Panc1 (cell line): Measurements from ENCODE around the gene SLC38A1. TPM values are rescaled to one million over a fixed set of nuclear protein-coding genes. Genes with fewer than 3 reads are reported as not detected.
A peak's percentile ranks its signal among the peaks of the same experiment; 100 is the strongest.

Source experiments
- ATAC-seq: fragments of 200-7000 bp; cut with Tn5 transposase; 2 replicates; pipeline ENCODE4 v1.9.1; 2020; ENCODE audit warnings: mild to moderate bottlenecking, moderate library complexity
- BruUV-seq: library from RNA; stranded (reverse); fragments of 400-500 nt; replicated peaks from 2 replicates; lab custom pipeline; 2021; lab: Mats Ljungman, UMichigan
- CTCF ChIA-PET: fragments of 300-600 bp; sonication (Branson Sonifier 250); formaldehyde crosslinking; loops from one replicate; lab custom pipeline; 2022; ENCODE audit warnings: antibody characterized with exemption; lab: Charles Lee
- POLR2A ChIA-PET: fragments of 300-600 bp; sonication (Branson Sonifier 250); formaldehyde crosslinking; loops from one replicate; lab custom pipeline; 2022; ENCODE audit warnings: antibody characterized with exemption; lab: Charles Lee
- DNase-seq: peaks from one replicate; pipeline ENCODE4 v3.0.0-alpha.2; 2010; ENCODE audit warnings: low read depth, low spot score
- H3K27ac ChIP-seq: 2 replicates; pipeline ENCODE4 v1.5.1; 2011; ENCODE audit warnings: mild to moderate bottlenecking, low read length, inconsistent platforms
- H3K27me3 ChIP-seq: fragments of 200-500 bp; sonication (Bioruptor generic); 2 replicates; pipeline ENCODE4 v1.6.0; 2014; ENCODE audit warnings: low read length, inconsistent platforms; ENCODE audit not compliant: control insufficient read depth, insufficient read depth
- H3K36me3 ChIP-seq: fragments of 200-500 bp; sonication (Bioruptor generic); 2 replicates; pipeline ENCODE4 v1.5.1; 2014; ENCODE audit warnings: inconsistent platforms, mild to moderate bottlenecking, low read length, moderate library complexity; ENCODE audit not compliant: control insufficient read depth, insufficient read depth
- H3K4me1 ChIP-seq: 2 replicates; pipeline ENCODE4 v1.5.1; 2011; ENCODE audit warnings: inconsistent platforms, mild to moderate bottlenecking, low read length, moderate library complexity; ENCODE audit not compliant: control insufficient read depth, insufficient read depth
- H3K4me3 ChIP-seq, 2 experiments: 2 replicates each; pipeline ENCODE4 v1.5.1; 2011 to 2012; ENCODE audit warnings: low read depth in 2 of 2, low read length in 2 of 2, mild to moderate bottlenecking in 2 of 2, inconsistent platforms in 1 of 2, moderate library complexity in 1 of 2
- H3K9me3 ChIP-seq: fragments of 200-500 bp; sonication (Bioruptor generic); 2 replicates; pipeline ENCODE4 v1.5.1; 2014; ENCODE audit warnings: low read depth, mild to moderate bottlenecking, inconsistent platforms, low read length, moderate library complexity; ENCODE audit not compliant: control insufficient read depth, insufficient read depth
- CTCF ChIP-seq: fragments of 450-650 bp; IDR thresholded peaks from 2 replicates; pipeline ENCODE4 v1.5.1; 2017; ENCODE audit warnings: mild to moderate bottlenecking
- POLR2AphosphoS5 ChIP-seq: IDR thresholded peaks from 2 replicates; pipeline ENCODE4 v1.6.1; 2012; ENCODE audit warnings: mild to moderate bottlenecking, low read depth, low read length, moderate library complexity
- REST ChIP-seq, 2 experiments: IDR thresholded peaks; 2 replicates each; pipeline ENCODE4 v1.6.1; 2011 to 2012; ENCODE audit warnings: low read depth in 2 of 2, control low read depth in 1 of 2, low read length in 1 of 2, mild to moderate bottlenecking in 1 of 2, moderate library complexity in 1 of 2; ENCODE audit not compliant: insufficient read depth in 1 of 2
- SIN3A ChIP-seq: IDR thresholded peaks from 2 replicates; pipeline ENCODE4 v1.6.1; 2012; ENCODE audit warnings: low read depth, mild to moderate bottlenecking, low read length, moderate library complexity, borderline replicate concordance; ENCODE audit not compliant: insufficient read depth
- TCF7L2 ChIP-seq: IDR thresholded peaks from 2 replicates; pipeline ENCODE4 v1.6.1; 2011; ENCODE audit warnings: mild to moderate bottlenecking, low read depth, low read length, inconsistent platforms
- in situ Hi-C: cut with HindIII; loops from 2 replicates; pipeline ENCODE4 v1.10.0; 2016; ENCODE audit warnings: low sequenced_read_pairs, low pct_unique_long_range_greater_than_20kb
- intact Hi-C: fragments of 100-400 bp; cut with micrococcal nuclease; formaldehyde crosslinking; loops from one replicate; pipeline ENCODE4 v1.10.0; 2022; ENCODE audit not compliant: unreplicated experiment
- total RNA-seq: library from RNA; stranded (reverse); gene quantifications from one replicate; pipeline ENCODE4 v1.2.1, GENCODE V29; 2021; ENCODE audit not compliant: unreplicated experiment

The SLC38A1 gene
- total RNA-seq, 1 experiment from 2014 or later: 127 TPM

GRCh38 chr12:46158501-46158900 is 110.3 kb downstream of the SLC38A1 start:
- H3K36me3 ChIP-seq: no peaks in the 10 kb centered on the region
- peaks cover 5% of the 10 kb centered on the region; the same call in 1 of the 2 replicates for H3K9me3 ChIP-seq
- in situ Hi-C loops (no loop called here), intact Hi-C loops (no loop called here)
- no peaks in the 10 kb centered on the region for H3K27me3 ChIP-seq
- CTCF ChIA-PET: interaction anchor here (0.7 kb wide), 1 partner anchor 10 kb away, joined by 3 read pairs; no protein-coding TSS in a partner anchor
- H3K27ac ChIP-seq: no peak overlapping the region
- no peak for TF ChIP-seq POLR2AphosphoS5
- no peak for TF ChIP-seq REST (IDR thresholded peaks at IDR 0.05; ENCODE audit: insufficient read depth in 1 of 2, low read depth in 2 of 2, low read length in 1 of 2)
- TF ChIP-seq CTCF: no peak
- TF ChIP-seq TCF7L2: no peak
- TF ChIP-seq SIN3A: no peak
- H3K4me1 ChIP-seq: peaks cover 5% of the 10 kb centered on the region; the same call in 1 of the 2 replicates
- no TSS peak for BruUV-seq
- DNase-seq (no peak), ATAC-seq (no peak)
- H3K4me3 ChIP-seq: no peak overlapping the region
- POLR2A ChIA-PET: no interaction called here

- DNase-seq (peak; percentile 62), ATAC-seq (peak; percentile 71)
- H3K4me3 ChIP-seq: no peak overlapping the region
- H3K4me1 ChIP-seq: peaks cover 5% of the 10 kb centered on the region
- H3K36me3 ChIP-seq: no peaks in the 10 kb centered on the region
- POLR2A ChIA-PET: no interaction called here
- in situ Hi-C loops: no loop called here
- H3K27ac ChIP-seq: no peak overlapping the region
- CTCF ChIA-PET: interaction anchor here (0.6 kb wide), 2 partner anchors 29 to 30 kb away, joined by 4 read pairs; no protein-coding TSS in a partner anchor
- no peaks in the 10 kb centered on the region for H3K27me3 ChIP-seq
- intact Hi-C loops: no loop called here
- no TSS peak for BruUV-seq
- TF ChIP-seq SIN3A (no peak), REST (IDR thresholded peaks at IDR 0.05; ENCODE audit: insufficient read depth in 1 of 2, low read depth in 2 of 2, low read length in 1 of 2) (no peak), CTCF (no peak), POLR2AphosphoS5 (no peak), TCF7L2 (no peak)
- H3K9me3 ChIP-seq: peaks cover 5% of the 10 kb centered on the region; the same call in 1 of the 2 replicates
These were observed 114.4 kb downstream of the SLC38A1 start for GRCh38 chr12:46154221-46154985.
